HepG2 (cell line): ENCODE results near the gene MVP. TPM values are rescaled to one million over a fixed set of nuclear protein-coding genes. Genes with fewer than 3 reads are reported as not detected.

Experiments
- GLI4 ChIP-seq: sonication (generic); formaldehyde crosslinking; IDR thresholded peaks from 2 replicates; pipeline ENCODE4 v1.5.1; 2020; ENCODE audit warnings: missing genetic modification reagents, mild to moderate bottlenecking, moderate library complexity, borderline replicate concordance
- HES4 ChIP-seq: sonication (generic); formaldehyde crosslinking; IDR thresholded peaks from 2 replicates; pipeline ENCODE4 v1.9.0; 2021; ENCODE audit warnings: mild to moderate bottlenecking, missing genetic modification reagents, borderline replicate concordance
- HOXA7 ChIP-seq: sonication (generic); formaldehyde crosslinking; IDR thresholded peaks from 2 replicates; pipeline ENCODE4 v1.8.1; 2022; ENCODE audit warnings: mild to moderate bottlenecking, missing genetic modification reagents, moderate library complexity
- KDM2A ChIP-seq: sonication (generic); formaldehyde crosslinking; IDR thresholded peaks from 2 replicates; pipeline ENCODE4 v1.4.0; 2020; ENCODE audit warnings: low read depth, missing genetic modification reagents, borderline replicate concordance
- KLF9 ChIP-seq: IDR thresholded peaks from 2 replicates; pipeline ENCODE4 v1.6.1; 2016; ENCODE audit warnings: low read depth
- KMT2A ChIP-seq: sonication (generic); formaldehyde crosslinking; IDR thresholded peaks from 2 replicates; pipeline ENCODE4 v1.4.0; 2020; ENCODE audit warnings: missing genetic modification reagents
- MATR3 ChIP-seq: sonication (generic); formaldehyde crosslinking; IDR thresholded peaks from 2 replicates; pipeline ENCODE4 v1.4.0; 2020; ENCODE audit warnings: missing genetic modification reagents
- MEIS1 ChIP-seq: sonication (generic); formaldehyde crosslinking; IDR thresholded peaks from 2 replicates; pipeline ENCODE4 v1.9.0; 2021; ENCODE audit warnings: mild to moderate bottlenecking, missing genetic modification reagents, moderate library complexity, borderline replicate concordance
- MNT ChIP-seq: fragments of 450-650 bp; IDR thresholded peaks from 2 replicates; pipeline ENCODE4 v1.6.1; 2016
- MYPOP ChIP-seq: sonication (generic); formaldehyde crosslinking; IDR thresholded peaks from 2 replicates; pipeline ENCODE4 v1.8.1; 2023; ENCODE audit warnings: mild to moderate bottlenecking, moderate library complexity, missing genetic modification reagents
- NCOR1 ChIP-seq: fragments of 200-600 bp; sonication (generic); IDR thresholded peaks from 2 replicates; pipeline ENCODE4 v1.7.0; 2017; ENCODE audit warnings: antibody characterized with exemption, low read length, borderline replicate concordance
- SMAD3 ChIP-seq: sonication (generic); formaldehyde crosslinking; IDR thresholded peaks from 2 replicates; pipeline ENCODE4 v1.4.0; 2020; ENCODE audit warnings: missing genetic modification reagents
- YEATS2 ChIP-seq: sonication (generic); formaldehyde crosslinking; IDR thresholded peaks from 2 replicates; pipeline ENCODE4 v1.4.0; 2020; ENCODE audit warnings: missing genetic modification reagents, borderline replicate concordance
- ZFYVE20 ChIP-seq: sonication (generic); formaldehyde crosslinking; IDR thresholded peaks from 2 replicates; pipeline ENCODE4 v1.8.0; 2023; ENCODE audit warnings: low read depth, mild to moderate bottlenecking, moderate library complexity, missing genetic modification reagents, borderline replicate concordance
- ZMYM2 ChIP-seq: sonication (generic); formaldehyde crosslinking; IDR thresholded peaks from 2 replicates; pipeline ENCODE4 v1.8.0; 2022; ENCODE audit warnings: mild to moderate bottlenecking, missing genetic modification reagents
- ZNF251 ChIP-seq: sonication (generic); formaldehyde crosslinking; IDR thresholded peaks from 2 replicates; pipeline ENCODE4 v1.9.0; 2021; ENCODE audit warnings: mild to moderate bottlenecking, missing genetic modification reagents
- ZNF256 ChIP-seq: sonication (generic); formaldehyde crosslinking; conservative IDR thresholded peaks from 2 replicates; pipeline ENCODE4 v1.4.0; 2020; ENCODE audit warnings: missing genetic modification reagents
- ZNF30 ChIP-seq: sonication (generic); formaldehyde crosslinking; IDR thresholded peaks from 2 replicates; pipeline ENCODE4 v1.5.0; 2020; ENCODE audit warnings: mild to moderate bottlenecking, missing genetic modification reagents
- ZNF333 ChIP-seq: sonication (generic); formaldehyde crosslinking; IDR thresholded peaks from 2 replicates; pipeline ENCODE4 v1.4.0; 2020; ENCODE audit warnings: mild to moderate bottlenecking, missing genetic modification reagents, borderline replicate concordance
- ZNF34 ChIP-seq: sonication (generic); formaldehyde crosslinking; IDR thresholded peaks from 2 replicates; pipeline ENCODE4 v1.4.0; 2020; ENCODE audit warnings: mild to moderate bottlenecking, missing genetic modification reagents, borderline replicate concordance
- ZNF496 ChIP-seq: sonication (generic); formaldehyde crosslinking; IDR thresholded peaks from 2 replicates; pipeline ENCODE4 v1.8.1; 2023; ENCODE audit warnings: mild to moderate bottlenecking, moderate library complexity, missing genetic modification reagents; ENCODE audit not compliant: insufficient replicate concordance
- ZNF768 ChIP-seq: sonication (generic); formaldehyde crosslinking; IDR thresholded peaks from 2 replicates; pipeline ENCODE4 v1.4.0; 2020; ENCODE audit warnings: missing genetic modification reagents
- ZNF788 ChIP-seq: sonication (generic); formaldehyde crosslinking; IDR thresholded peaks from 2 replicates; pipeline ENCODE4 v1.5.0; 2020; ENCODE audit warnings: mild to moderate bottlenecking, missing genetic modification reagents, borderline replicate concordance
- polyA plus RNA-seq, 8 experiments: library from polyadenylated mRNA; depleted of rRNA in 3 of 8; stranded (reverse) in 7 of 8; unstranded in 1 of 8; fragments of >200 nt; fragmentation: Illumina TruSeq in 4 of 8; extraction: Trizol in 4 of 8; gene quantifications; 2 replicates each; pipeline versions ENCODE4 v1.2.1 to v1.2.3, GENCODE V29; 2011 to 2016; ENCODE audit warnings: low read depth in 4 of 8, missing spikeins in 1 of 8, mixed read lengths in 1 of 8; ENCODE audit not compliant: insufficient read depth in 1 of 8
- total RNA-seq, 5 experiments: library from RNA; depleted of rRNA; stranded (reverse); fragments of >200 nt; fragmentation: Illumina TruSeq; extraction: Trizol; gene quantifications; 2 replicates each; pipeline ENCODE4 v1.2.3, GENCODE V29; 2016; ENCODE audit warnings: low read depth in 1 of 5
- TF ChIP-seq, protein P1 (sequence below): IDR thresholded peaks from 2 replicates; pipeline ENCODE4 v1.6.1; 2016; ENCODE audit warnings: control low read depth
- TF ChIP-seq, protein P2 (sequence below): sonication (generic); formaldehyde crosslinking; conservative IDR thresholded peaks from 2 replicates; pipeline ENCODE4 v1.8.0; 2022; ENCODE audit warnings: mild to moderate bottlenecking, moderate library complexity, missing genetic modification reagents

MVP gene
- total and polyA plus RNA-seq, 2 of the 13 experiments (the other 11 are each of a cell fraction or from before 2014, with no cell fraction given): 22.9 to 43.5 TPM

- TF ChIP-seq MYPOP (peak; percentile 90), ZNF256 (CRISPR knock-in tag) (peak; percentile 64), HES4 (CRISPR knock-in tag) (no peak), ZMYM2 (no peak; the same call in 1 of the 2 replicates), KLF9 (CRISPR knock-in tag) (peak; percentile 89), NCOR1 (no peak), SMAD3 (peak; percentile 86), ZNF788 (CRISPR knock-in tag) (peak; percentile 93; the same call in 1 of the 2 replicates), GLI4 (CRISPR knock-in tag) (no peak), ZNF34 (CRISPR knock-in tag) (no peak), ZNF333 (CRISPR knock-in tag) (0 out of 2 replicates have a peak, but pooled peaks have one; percentile 19), ZNF251 (CRISPR knock-in tag) (no peak), ZNF30 (peak; percentile 64; the same call in 1 of the 2 replicates), ZNF768 (CRISPR knock-in tag) (peak; percentile 72), ZFYVE20 (CRISPR knock-in tag) (no peak; the same call in 1 of the 2 replicates), MEIS1 (CRISPR knock-in tag) (0 out of 2 replicates have a peak, but pooled peaks have one; percentile 74), YEATS2 (peak; percentile 94), ZNF496 (CRISPR knock-in tag) (no peak), MNT (peak; percentile 74), MATR3 (CRISPR knock-in tag) (no peak), KDM2A (CRISPR knock-in tag) (peak; percentile 93), KMT2A (peak; percentile 96), HOXA7 (CRISPR knock-in tag) (no peak)
- TF ChIP-seq, protein P1, sequence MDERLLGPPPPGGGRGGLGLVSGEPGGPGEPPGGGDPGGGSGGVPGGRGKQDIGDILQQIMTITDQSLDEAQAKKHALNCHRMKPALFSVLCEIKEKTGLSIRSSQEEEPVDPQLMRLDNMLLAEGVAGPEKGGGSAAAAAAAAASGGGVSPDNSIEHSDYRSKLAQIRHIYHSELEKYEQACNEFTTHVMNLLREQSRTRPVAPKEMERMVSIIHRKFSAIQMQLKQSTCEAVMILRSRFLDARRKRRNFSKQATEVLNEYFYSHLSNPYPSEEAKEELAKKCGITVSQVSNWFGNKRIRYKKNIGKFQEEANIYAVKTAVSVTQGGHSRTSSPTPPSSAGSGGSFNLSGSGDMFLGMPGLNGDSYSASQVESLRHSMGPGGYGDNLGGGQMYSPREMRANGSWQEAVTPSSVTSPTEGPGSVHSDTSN: no peak
- TF ChIP-seq, protein P2, sequence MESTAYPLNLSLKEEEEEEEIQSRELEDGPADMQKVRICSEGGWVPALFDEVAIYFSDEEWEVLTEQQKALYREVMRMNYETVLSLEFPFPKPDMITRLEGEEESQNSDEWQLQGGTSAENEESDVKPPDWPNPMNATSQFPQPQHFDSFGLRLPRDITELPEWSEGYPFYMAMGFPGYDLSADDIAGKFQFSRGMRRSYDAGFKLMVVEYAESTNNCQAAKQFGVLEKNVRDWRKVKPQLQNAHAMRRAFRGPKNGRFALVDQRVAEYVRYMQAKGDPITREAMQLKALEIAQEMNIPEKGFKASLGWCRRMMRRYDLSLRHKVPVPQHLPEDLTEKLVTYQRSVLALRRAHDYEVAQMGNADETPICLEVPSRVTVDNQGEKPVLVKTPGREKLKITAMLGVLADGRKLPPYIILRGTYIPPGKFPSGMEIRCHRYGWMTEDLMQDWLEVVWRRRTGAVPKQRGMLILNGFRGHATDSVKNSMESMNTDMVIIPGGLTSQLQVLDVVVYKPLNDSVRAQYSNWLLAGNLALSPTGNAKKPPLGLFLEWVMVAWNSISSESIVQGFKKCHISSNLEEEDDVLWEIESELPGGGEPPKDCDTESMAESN: peak; percentile 89
Observed at GRCh38 chr16:29790183-29790948, 29.9 kb upstream of the MVP start, which contains the start of gene KIF22 (continued).
